OCI-LY7 (cell line): Measurements from ENCODE around the gene HPSE2. TPM values are rescaled to one million over a fixed set of nuclear protein-coding genes. Genes with fewer than 3 reads are reported as not detected.
A peak's percentile ranks its signal among the peaks of the same experiment; 100 is the strongest.

ENCODE experiments used
- BruUV-seq: library from RNA; stranded (reverse); fragments of 400-500 nt; replicated peaks from 2 replicates; lab custom pipeline; 2021; lab: Mats Ljungman, UMichigan
- CTCF ChIA-PET: fragments of 300-600 bp; sonication (Branson Sonifier 250); formaldehyde crosslinking; loops from one replicate; lab custom pipeline; 2022; ENCODE audit warnings: antibody characterized with exemption; ENCODE audit not compliant: unreplicated experiment; lab: Charles Lee
- POLR2A ChIA-PET: fragments of 300-600 bp; sonication (Branson Sonifier 250); formaldehyde crosslinking; loops from one replicate; lab custom pipeline; 2022; ENCODE audit warnings: antibody characterized with exemption; lab: Charles Lee
- DNase-seq: peaks from one replicate; pipeline ENCODE4 v3.0.0-alpha.2; 2015; ENCODE audit warnings: low spot score
- H2AFZ ChIP-seq: fragments of 200-600 bp; sonication (generic), shearing (Covaris generic); 2 replicates; pipeline ENCODE4 v1.6.1; 2014; ENCODE audit warnings: mild to moderate bottlenecking, antibody characterized with exemption, low read length, moderate library complexity
- H3K27ac ChIP-seq: fragments of 200-600 bp; sonication (generic); 2 replicates; pipeline ENCODE4 v1.5.1; 2014; ENCODE audit warnings: mixed run types, low read depth, mild to moderate bottlenecking, moderate library complexity, low read length, inconsistent platforms; ENCODE audit not compliant: poor library complexity, severe bottlenecking
- H3K36me3 ChIP-seq: fragments of 200-600 bp; sonication (generic); 2 replicates; pipeline ENCODE4 v1.6.1; 2014; ENCODE audit warnings: mild to moderate bottlenecking, antibody characterized with exemption, low read length, moderate library complexity, mixed read lengths; ENCODE audit not compliant: insufficient read depth
- H3K4me1 ChIP-seq: fragments of 200-600 bp; sonication (generic); 2 replicates; pipeline ENCODE4 v1.5.1; 2014; ENCODE audit warnings: mild to moderate bottlenecking, low read length; ENCODE audit not compliant: insufficient read depth, poor library complexity, severe bottlenecking
- H3K4me2 ChIP-seq: fragments of 200-600 bp; sonication (generic); 2 replicates; pipeline ENCODE4 v1.6.1; 2014; ENCODE audit warnings: mild to moderate bottlenecking, low read length
- H3K4me3 ChIP-seq: fragments of 200-600 bp; sonication (generic); 2 replicates; pipeline ENCODE4 v1.5.1; 2014; ENCODE audit warnings: mild to moderate bottlenecking, low read depth, low read length; ENCODE audit not compliant: poor library complexity, severe bottlenecking
- H3K79me2 ChIP-seq: fragments of 200-600 bp; sonication (generic); 2 replicates; pipeline ENCODE4 v1.6.1; 2016; ENCODE audit warnings: low read depth, mild to moderate bottlenecking, low read length, moderate library complexity, mixed read lengths; ENCODE audit not compliant: insufficient read depth
- H3K9me2 ChIP-seq: fragments of 200-600 bp; sonication (generic); 2 replicates; pipeline ENCODE4 v1.6.1; 2016; ENCODE audit warnings: mild to moderate bottlenecking, low read length, mixed read lengths; ENCODE audit not compliant: insufficient read depth
- H3K9me3 ChIP-seq: fragments of 200-600 bp; sonication (generic); 2 replicates; pipeline ENCODE4 v1.6.1; 2014; ENCODE audit warnings: mild to moderate bottlenecking, mixed run types, low read length, mixed read lengths
- H4K20me1 ChIP-seq: fragments of 200-600 bp; sonication (generic); 2 replicates; pipeline ENCODE4 v1.6.1; 2014; ENCODE audit warnings: mild to moderate bottlenecking, antibody characterized with exemption, low read length, moderate library complexity, mixed read lengths; ENCODE audit not compliant: insufficient read depth
- EZH2phosphoT487 ChIP-seq: fragments of 200-600 bp; sonication (generic); IDR thresholded peaks from 2 replicates; pipeline ENCODE4 v1.6.1; 2018; ENCODE audit warnings: low read depth, borderline replicate concordance, mild to moderate bottlenecking, mixed run types, antibody characterized with exemption, low read length, moderate library complexity, mixed read lengths
- intact Hi-C: fragments of 100-400 bp; cut with micrococcal nuclease; formaldehyde crosslinking; loops from one replicate; pipeline ENCODE4 v1.10.0; 2022; ENCODE audit not compliant: unreplicated experiment
- total RNA-seq, 2 experiments: library from RNA; depleted of rRNA in 1 of 2; stranded (reverse); fragments of >200 nt in 1 of 2; shearing (Covaris generic) in 1 of 2; gene quantifications; 2 replicates each; pipeline ENCODE4 v1.2.3, GENCODE V29; 2014 to 2022
- TF ChIP-seq, protein P1 (sequence below): fragments of 200-600 bp; sonication (generic); conservative IDR thresholded peaks from 2 replicates; pipeline ENCODE4 v1.5.1; 2014; ENCODE audit warnings: mild to moderate bottlenecking, antibody characterized with exemption, low read length, moderate library complexity, mixed read lengths

The HPSE2 gene
- total RNA-seq, 2 experiments from 2014 or later, result not detected

DNA sequence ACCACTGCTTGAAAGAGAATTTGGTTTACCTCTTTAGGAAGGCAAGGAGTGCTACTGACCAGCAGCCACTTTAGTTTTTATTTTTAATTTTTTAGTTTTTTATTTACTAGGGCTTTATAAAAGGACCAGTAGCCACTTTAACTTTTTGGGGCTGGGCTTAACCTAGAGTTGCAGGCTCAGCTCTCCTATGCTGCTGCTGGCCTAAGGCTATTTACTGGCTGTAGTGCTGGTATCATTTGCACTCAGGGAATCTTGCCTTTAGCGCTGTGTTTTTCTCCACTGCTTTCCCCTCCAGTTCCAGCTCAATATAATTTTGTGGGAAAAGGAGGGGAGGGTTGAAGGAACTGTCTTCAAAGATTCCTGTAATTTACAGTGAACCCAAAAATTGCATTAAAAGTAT, 802.3 kb downstream of the HPSE2 start:
- DNase-seq, result no peak
- Histone ChIP-seq H3K27ac (no peak overlapping the region), H3K4me3 (no peak overlapping the region), H3K79me2 (no peaks in the 10 kb centered on the region), H2AFZ (no peak overlapping the region), H3K4me2 (no peak overlapping the region), H4K20me1 (no peaks in the 10 kb centered on the region), H3K9me3 (peaks cover 5% of the 10 kb centered on the region; the same call in 1 of the 2 replicates), H3K9me2 (no peaks in the 10 kb centered on the region), H3K36me3 (peaks cover 79% of the 10 kb centered on the region), H3K4me1 (no peaks in the 10 kb centered on the region)
- ChIA-PET POLR2A (no interaction called here), CTCF (no interaction called here)
- BruUV-seq, result no TSS peak
- intact Hi-C loops, result no loop called here
- TF ChIP-seq, protein P1, sequence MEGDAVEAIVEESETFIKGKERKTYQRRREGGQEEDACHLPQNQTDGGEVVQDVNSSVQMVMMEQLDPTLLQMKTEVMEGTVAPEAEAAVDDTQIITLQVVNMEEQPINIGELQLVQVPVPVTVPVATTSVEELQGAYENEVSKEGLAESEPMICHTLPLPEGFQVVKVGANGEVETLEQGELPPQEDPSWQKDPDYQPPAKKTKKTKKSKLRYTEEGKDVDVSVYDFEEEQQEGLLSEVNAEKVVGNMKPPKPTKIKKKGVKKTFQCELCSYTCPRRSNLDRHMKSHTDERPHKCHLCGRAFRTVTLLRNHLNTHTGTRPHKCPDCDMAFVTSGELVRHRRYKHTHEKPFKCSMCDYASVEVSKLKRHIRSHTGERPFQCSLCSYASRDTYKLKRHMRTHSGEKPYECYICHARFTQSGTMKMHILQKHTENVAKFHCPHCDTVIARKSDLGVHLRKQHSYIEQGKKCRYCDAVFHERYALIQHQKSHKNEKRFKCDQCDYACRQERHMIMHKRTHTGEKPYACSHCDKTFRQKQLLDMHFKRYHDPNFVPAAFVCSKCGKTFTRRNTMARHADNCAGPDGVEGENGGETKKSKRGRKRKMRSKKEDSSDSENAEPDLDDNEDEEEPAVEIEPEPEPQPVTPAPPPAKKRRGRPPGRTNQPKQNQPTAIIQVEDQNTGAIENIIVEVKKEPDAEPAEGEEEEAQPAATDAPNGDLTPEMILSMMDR, result no peak
- TF ChIP-seq EZH2phosphoT487, result no peak

DNA sequence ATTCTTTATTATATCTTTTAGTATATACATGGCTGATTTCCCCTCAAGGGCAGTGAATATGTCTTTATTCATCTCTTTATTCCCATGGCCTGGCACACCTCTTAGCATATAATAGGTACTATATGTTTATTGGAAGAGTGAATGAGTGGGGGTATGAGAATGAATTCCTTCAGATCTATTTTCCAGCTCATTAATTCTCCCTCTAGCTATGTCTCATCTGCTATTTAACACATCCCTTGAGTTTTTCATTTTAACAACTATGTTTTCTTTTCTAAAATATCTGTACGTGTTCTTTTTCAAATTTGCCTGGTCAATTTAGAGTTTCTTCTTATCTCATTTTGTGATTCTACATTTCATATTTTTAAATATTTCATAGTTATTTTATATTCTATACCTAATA, 803.3 kb downstream of the HPSE2 start:
- Histone ChIP-seq H3K9me2 (no peaks in the 10 kb centered on the region), H3K4me1 (no peaks in the 10 kb centered on the region), H3K36me3 (peaks cover 79% of the 10 kb centered on the region), H3K27ac (no peak overlapping the region), H3K79me2 (no peaks in the 10 kb centered on the region), H4K20me1 (no peaks in the 10 kb centered on the region), H3K9me3 (peaks cover 5% of the 10 kb centered on the region; the same call in 1 of the 2 replicates), H2AFZ (no peak overlapping the region), H3K4me3 (no peak overlapping the region), H3K4me2 (no peak overlapping the region)
- no peak for DNase-seq
- BruUV-seq, result TSS peak; percentile 36
- TF ChIP-seq, protein P1, result no peak
- TF ChIP-seq EZH2phosphoT487, result no peak
- POLR2A ChIA-PET, result interaction anchor here (0.6 to 1.1 kb wide), 2 partner anchors 9 to 127 kb away, joined by 3 read pairs; no protein-coding TSS in a partner anchor
- CTCF ChIA-PET, result no interaction called here
- intact Hi-C loops, result no loop called here

DNA sequence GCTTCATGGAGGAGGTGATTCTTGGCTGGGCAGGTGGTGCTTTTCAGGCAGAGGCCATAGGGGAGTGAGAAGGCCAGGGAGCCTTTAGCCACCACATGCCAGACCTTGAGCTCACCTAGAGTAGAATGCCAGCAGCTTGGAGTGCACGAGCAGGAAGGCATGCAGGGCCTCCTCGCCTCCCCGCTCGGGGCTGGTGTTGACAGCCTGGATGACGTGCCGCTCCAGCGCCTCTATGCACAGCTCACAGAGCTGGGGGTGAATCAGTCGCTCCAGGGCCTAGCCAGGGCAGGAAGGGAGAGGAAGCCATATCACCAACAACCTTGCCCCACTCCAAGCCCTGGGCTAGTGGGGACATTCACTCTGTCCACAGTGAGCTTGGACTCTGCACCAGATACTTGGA, 804.6 kb downstream of the HPSE2 start:
- BruUV-seq, result no TSS peak
- no peak for DNase-seq
- peaks cover 5% of the 10 kb centered on the region; the same call in 1 of the 2 replicates for H3K9me3 ChIP-seq
- H4K20me1 ChIP-seq, result no peaks in the 10 kb centered on the region
- H3K36me3 ChIP-seq, result peaks cover 76% of the 10 kb centered on the region
- H3K9me2 ChIP-seq, result no peaks in the 10 kb centered on the region
- POLR2A ChIA-PET, result no interaction called here
- no peak overlapping the region for H3K4me3 ChIP-seq
- no peaks in the 10 kb centered on the region for H3K79me2 ChIP-seq
- TF ChIP-seq, protein P1, result no peak
- no peak for TF ChIP-seq EZH2phosphoT487
- intact Hi-C loops, result no loop called here
- H3K4me2 ChIP-seq, result no peak overlapping the region
- no peaks in the 10 kb centered on the region for H3K4me1 ChIP-seq
- CTCF ChIA-PET, result no interaction called here
- no peak overlapping the region for H2AFZ ChIP-seq
- no peak overlapping the region for H3K27ac ChIP-seq
